NCI-H69 (cell line): ENCODE data around the gene MAG.

Experiments used
- DNase-seq: peaks from one replicate; lab custom pipeline; 2025; lab: John Stamatoyannopoulos, UW

MAG gene

DNA sequence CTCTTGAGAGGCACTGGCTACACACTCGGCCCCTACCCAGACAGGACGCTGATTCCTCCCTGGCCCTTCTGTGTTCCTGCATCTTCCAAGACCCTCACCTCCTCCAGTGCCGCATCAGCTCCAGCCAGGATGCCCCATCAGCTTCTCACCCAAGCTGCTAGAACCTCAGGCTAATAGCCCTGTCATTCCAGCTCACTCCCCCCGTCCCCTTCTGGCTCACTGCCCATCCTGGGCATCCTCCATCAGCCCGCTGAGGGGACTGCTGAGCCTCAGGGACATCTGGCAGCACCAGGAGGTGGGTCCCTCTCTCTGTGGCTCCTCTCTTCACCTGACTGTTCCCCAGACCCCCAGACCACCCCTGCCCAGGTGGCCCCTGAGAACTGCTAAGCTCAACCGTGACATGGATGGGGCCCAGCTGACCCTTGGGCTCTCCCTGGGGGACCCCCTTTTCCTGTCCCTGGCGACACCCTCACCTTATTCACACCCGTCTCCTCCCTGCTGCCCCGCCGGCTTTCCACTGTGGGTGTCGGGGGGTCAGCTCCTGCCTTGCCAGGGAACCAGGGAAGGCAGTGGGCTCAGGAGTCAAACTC, 71.1 kb downstream of the MAG start:
- DNase-seq = no peak
